C4-2B (cell line): ENCODE data around the gene FNIP2.
A peak's percentile ranks its signal among the peaks of the same experiment; 100 is the strongest.

Experiments used
- H3K27ac ChIP-seq: fragments of 450-650 bp; 2 replicates; pipeline ENCODE4 v1.5.1; 2017
- ZFX ChIP-seq: fragments of 450-650 bp; IDR thresholded peaks from 2 replicates; pipeline ENCODE4 v1.6.1; 2017
- TF ChIP-seq, protein P1 (sequence below): fragments of 450-650 bp; conservative IDR thresholded peaks from 2 replicates; pipeline ENCODE4 v1.5.1; 2017; ENCODE audit warnings: mild to moderate bottlenecking

FNIP2 gene

DNA sequence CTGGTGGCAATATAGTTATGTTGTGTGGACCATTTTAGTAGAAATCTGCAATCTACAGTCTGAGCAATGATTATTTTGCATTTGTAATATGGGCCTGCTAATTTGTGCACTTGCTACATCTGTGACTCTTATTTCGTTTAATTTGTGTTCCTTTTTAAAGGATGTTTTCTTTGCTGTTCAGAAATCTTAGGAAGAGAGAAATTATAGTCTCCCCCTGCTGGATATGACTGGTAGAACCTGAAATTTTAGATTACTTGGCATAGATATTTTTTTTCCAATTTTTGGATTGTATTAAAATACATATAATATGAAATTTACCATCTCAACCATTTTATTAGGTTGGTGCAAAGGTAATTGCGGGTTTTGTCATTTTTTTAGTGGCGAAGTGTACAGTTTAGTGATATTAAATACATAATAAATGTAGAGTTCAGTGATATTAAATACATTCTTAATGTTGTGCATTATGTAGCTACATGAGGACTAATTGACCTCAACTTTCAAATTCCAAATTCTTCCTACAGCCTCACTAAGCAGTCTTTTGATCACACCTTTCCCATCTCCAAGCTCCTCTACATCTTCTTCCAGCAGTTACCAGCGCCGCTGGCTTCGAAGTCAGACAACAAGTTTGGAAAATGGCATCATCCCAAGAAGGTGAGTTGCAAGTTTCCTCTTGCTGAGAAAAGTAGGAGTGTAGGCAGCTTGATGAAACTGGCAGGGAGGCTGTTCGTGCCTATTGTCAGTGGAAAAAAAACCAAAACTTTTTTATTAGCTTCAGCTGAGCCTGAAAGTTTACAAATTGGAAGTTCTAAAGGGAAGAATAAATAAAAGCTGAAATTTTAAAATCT, 82.2 kb downstream of the FNIP2 start:
- TF ChIP-seq, protein P1, sequence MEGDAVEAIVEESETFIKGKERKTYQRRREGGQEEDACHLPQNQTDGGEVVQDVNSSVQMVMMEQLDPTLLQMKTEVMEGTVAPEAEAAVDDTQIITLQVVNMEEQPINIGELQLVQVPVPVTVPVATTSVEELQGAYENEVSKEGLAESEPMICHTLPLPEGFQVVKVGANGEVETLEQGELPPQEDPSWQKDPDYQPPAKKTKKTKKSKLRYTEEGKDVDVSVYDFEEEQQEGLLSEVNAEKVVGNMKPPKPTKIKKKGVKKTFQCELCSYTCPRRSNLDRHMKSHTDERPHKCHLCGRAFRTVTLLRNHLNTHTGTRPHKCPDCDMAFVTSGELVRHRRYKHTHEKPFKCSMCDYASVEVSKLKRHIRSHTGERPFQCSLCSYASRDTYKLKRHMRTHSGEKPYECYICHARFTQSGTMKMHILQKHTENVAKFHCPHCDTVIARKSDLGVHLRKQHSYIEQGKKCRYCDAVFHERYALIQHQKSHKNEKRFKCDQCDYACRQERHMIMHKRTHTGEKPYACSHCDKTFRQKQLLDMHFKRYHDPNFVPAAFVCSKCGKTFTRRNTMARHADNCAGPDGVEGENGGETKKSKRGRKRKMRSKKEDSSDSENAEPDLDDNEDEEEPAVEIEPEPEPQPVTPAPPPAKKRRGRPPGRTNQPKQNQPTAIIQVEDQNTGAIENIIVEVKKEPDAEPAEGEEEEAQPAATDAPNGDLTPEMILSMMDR, result peak; percentile 74
- TF ChIP-seq ZFX, result no peak
- no peak overlapping the region for H3K27ac ChIP-seq

DNA sequence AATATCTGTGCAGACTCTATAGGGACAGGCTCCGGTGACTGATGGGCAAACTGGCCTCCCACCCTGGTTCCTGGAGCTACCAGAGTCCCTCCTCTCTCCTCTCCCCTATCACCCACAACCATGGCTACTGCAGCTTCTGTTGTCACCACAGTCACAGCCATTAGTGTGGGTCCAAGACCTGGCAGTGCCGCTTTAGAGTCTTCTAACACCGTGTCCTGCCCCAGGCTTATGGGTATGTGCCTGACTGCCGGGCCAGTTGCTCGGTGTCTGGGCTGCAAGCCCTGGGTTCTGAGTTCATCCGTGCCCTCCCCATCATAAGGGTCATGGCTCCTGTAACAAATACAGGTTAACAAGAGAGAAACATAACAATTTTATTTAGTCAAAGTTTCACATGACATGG, 85.4 kb downstream of the FNIP2 start:
- H3K27ac ChIP-seq, result no peak overlapping the region
- TF ChIP-seq ZFX, result no peak
- TF ChIP-seq, protein P1, result no peak

DNA sequence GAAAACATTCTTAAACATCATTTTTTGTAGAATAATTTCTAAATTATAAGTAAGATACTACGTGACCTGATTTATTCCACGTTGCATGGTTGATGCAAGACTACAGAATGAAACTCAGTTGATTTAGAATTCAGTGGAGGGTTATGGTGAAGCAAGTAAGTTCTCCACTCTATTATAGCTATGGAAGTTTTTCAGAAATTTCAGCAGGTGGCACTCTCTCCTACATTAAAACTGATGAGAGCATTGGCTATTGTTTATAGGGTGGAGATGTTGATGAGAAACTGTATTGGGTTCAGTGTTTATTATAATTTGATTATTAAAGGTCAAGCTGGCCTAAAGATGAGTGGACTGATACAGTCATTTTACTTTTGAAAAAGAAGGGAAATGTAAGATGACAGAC, 88.0 kb downstream of the FNIP2 start:
- H3K27ac ChIP-seq, result no peak overlapping the region

DNA sequence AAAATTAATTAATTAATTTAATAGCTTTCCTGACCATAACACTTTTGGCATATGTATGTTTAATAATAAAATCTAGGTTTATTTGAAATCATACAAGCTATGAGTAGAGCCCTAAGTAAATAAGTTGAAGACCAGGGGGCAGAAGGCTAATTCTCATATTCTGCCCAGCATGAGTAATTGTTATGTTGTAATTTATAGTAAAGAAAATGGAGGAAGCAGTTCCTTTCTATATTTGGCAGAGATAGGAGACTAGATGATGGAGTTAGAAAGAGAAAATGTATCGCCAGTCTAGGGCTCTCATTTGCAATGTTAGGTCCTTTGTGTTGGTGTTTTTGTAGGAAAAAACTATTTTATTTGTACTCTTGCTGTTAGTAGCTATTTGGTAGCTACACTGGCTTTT, 89.1 kb downstream of the FNIP2 start:
- TF ChIP-seq ZFX, result no peak
- TF ChIP-seq, protein P1, result no peak
- no peak overlapping the region for H3K27ac ChIP-seq

More for the DNA sequence above, 88.0 kb downstream of the FNIP2 start:
- TF ChIP-seq, protein P1, result peak; percentile 68
- TF ChIP-seq ZFX, result no peak

DNA sequence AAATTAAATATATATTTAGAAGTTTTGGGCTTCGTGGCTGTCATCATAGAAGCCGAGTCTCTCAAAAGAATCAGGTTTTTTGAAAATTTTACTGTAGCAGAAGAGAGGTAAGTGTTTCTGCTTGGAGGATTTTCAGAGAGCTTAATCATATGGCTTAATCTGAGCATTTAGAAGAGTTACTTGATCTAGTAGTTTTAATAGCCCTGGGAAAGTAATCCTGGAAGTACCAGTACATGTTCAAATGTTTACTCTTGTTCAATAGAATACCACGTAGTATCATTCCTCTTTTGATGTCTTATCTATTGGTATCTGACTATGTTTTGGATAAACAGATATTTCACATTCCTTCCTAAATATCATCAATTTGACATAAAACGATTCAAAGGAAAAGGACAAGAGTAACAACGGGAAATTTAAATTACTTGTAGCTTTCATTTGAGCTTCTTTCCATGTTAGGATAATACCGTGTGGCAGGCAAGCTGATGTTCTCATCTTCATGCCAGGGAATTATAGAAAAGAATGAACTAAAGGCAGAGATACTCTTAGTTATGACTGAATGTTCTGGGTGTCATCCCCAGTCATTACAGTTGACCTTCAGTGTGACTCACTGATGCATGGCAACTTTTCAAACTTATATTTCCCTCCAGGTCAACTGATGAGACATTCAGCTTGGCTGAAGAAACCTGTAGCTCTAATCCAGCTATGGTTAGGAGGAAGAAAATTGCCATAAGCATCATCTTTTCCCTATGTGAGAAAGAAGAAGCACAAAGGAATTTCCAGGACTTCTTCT, 89.8 kb downstream of the FNIP2 start:
- H3K27ac ChIP-seq, result no peak overlapping the region
- no peak for TF ChIP-seq ZFX
- TF ChIP-seq, protein P1, result no peak

DNA sequence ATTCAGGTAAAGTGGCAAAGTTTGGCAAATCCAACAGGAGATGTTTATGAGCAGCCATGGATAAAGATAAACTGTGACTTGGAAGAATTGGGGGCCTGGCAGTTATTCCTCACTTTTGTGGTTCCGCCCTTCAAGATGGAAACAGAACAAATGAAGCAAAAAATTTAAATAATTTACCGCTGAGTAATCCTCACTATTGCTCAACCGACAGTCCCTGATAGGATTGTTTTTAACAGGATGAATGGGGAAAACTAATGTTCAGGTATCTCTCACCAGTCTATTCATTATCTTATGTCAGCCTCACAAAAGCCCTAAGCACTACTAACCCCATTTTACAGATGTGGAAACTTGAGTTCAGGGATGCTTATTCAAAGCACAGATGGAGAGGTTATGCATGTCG, 90.8 kb downstream of the FNIP2 start:
- TF ChIP-seq, protein P1, result no peak
- TF ChIP-seq ZFX, result no peak

DNA sequence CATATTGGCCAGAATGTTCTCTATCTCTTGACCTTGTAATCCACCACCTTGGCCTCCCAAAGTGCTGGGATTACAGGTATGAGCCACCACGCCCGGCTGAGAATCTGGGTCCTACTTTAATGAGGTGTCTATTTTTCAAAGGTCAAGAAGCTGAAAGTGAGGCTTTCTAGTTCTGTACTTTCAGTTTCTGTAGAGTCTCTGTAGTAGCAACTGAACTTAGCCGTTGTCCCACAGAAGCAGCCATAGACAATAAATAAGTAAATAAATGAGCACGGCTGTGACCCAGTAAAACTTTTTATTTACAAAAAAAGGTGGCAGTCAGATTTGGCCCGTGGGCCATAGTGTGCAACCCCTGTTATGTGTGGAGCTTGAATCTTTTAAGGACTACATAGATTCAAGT, 92.0 kb downstream of the FNIP2 start:
- TF ChIP-seq, protein P1, result no peak
- no peak for TF ChIP-seq ZFX
- peak overlapping the region; percentile 58 for H3K27ac ChIP-seq

More for the DNA sequence above, 90.8 kb downstream of the FNIP2 start:
- no peak overlapping the region for H3K27ac ChIP-seq
